ENCODE data around the gene ST8SIA2. TPM values are rescaled to one million over a fixed set of nuclear protein-coding genes. Genes with fewer than 3 reads are reported as not detected.

Gene ST8SIA2
- polyA plus RNA-seq, 3 donors: not detected

GRCh38 chr15:92365084-92365483, 28.6 kb upstream of the ST8SIA2 start:
- H3K4me1 Mint-ChIP-seq: no peaks in the 10 kb centered on the region
- no peaks in the 10 kb centered on the region for H3K79me2 ChIP-seq (ENCODE audit: insufficient read depth, low read length)
- TF ChIP-seq CTCF (IDR thresholded peaks at IDR 0.05): no peak
- H3K4me3 Mint-ChIP-seq: no peak overlapping the region
- DNase-seq: no peak
- no peak overlapping the region for H3K4me3 ChIP-seq (replicated peaks in 1 of 3; ENCODE audit: low read depth in 2 of 3, low read length in 3 of 3)
- H3K9ac ChIP-seq (ENCODE audit: insufficient read depth, low read length, poor library complexity, severe bottlenecking): no peak overlapping the region
- H4K20me1 ChIP-seq (ENCODE audit: insufficient read depth, low read length): no peaks in the 10 kb centered on the region
- H3K27me3 ChIP-seq (ENCODE audit: control insufficient read depth in 2 of 2, insufficient read depth in 2 of 2, low read length in 2 of 2): no peaks in the 10 kb centered on the region
- no peak overlapping the region for H3K27ac Mint-ChIP-seq
- peaks cover 0 to 4% (median 4%) of the 10 kb centered on the region in 3 donors for H3K27me3 Mint-ChIP-seq (ENCODE audit: low read depth in 3 of 3)
- no peak overlapping the region for H3K4me2 ChIP-seq (replicated peaks; ENCODE audit: extremely low read depth, low read length, poor library complexity, severe bottlenecking)
- WGBS (ENCODE audit: insufficient coverage): 80% methylated on average over 2 of the region's 6 CpGs
- no peaks in the 10 kb centered on the region for H3K9me3 ChIP-seq (replicated peaks in 1 of 2; ENCODE audit: control insufficient read depth in 1 of 2, insufficient read depth in 1 of 2, low read length in 2 of 2)
- H3K9me3 Mint-ChIP-seq: peaks cover 0 to 13% (median 4%) of the 10 kb centered on the region in 7 donors
- no peak overlapping the region for H3K27ac ChIP-seq (ENCODE audit: low read depth in 1 of 2, low read length in 2 of 2)
- H3K36me3 Mint-ChIP-seq: no peaks in the 10 kb centered on the region
- intact Hi-C loops (cut with micrococcal nuclease): no loop called here
- H3K36me3 ChIP-seq (replicated peaks in 1 of 2; ENCODE audit: control insufficient read depth in 1 of 2, insufficient read depth in 2 of 2, low read length in 2 of 2): no peaks in the 10 kb centered on the region
- no peaks in the 10 kb centered on the region for H3K4me1 ChIP-seq (ENCODE audit: control insufficient read depth in 1 of 2, insufficient read depth in 2 of 2, low read length in 2 of 2)
- no peak overlapping the region for H2AFZ ChIP-seq (ENCODE audit: insufficient read depth, low read depth, low read length, poor library complexity, severe bottlenecking)

DNA sequence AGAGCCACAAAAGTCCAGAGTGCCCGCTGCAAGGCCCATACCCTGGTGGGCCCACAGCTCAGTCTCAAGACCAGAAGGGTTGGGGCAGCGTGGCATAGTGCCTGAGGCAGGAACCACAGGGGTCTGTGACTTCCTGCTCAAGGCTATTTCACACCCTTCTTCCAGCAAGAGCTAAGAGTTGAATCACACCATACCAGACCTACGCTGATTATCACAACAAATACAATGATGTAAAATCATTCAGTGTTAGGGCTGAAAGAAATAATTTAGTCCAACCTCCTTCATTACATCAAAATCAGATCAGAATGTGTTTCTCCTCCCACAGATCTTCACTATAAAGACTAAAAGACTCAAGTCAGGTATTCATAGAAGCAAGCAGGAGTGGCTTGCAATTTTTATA, 27.8 kb upstream of the ST8SIA2 start:
- no peaks in the 10 kb centered on the region for H3K9me3 ChIP-seq (replicated peaks in 1 of 2; ENCODE audit: control insufficient read depth in 1 of 2, insufficient read depth in 1 of 2, low read length in 2 of 2)
- intact Hi-C loops (cut with micrococcal nuclease): no loop called here

More for the DNA sequence above, 27.8 kb upstream of the ST8SIA2 start:
- no peaks in the 10 kb centered on the region for H3K36me3 Mint-ChIP-seq
- H3K27me3 Mint-ChIP-seq (ENCODE audit: low read depth in 3 of 3): peaks cover 0 to 4% (median 4%) of the 10 kb centered on the region in 3 donors
- Histone ChIP-seq H3K4me2 (replicated peaks; ENCODE audit: extremely low read depth, low read length, poor library complexity, severe bottlenecking) (no peak overlapping the region), H3K36me3 (replicated peaks in 1 of 2; ENCODE audit: control insufficient read depth in 1 of 2, insufficient read depth in 2 of 2, low read length in 2 of 2) (no peaks in the 10 kb centered on the region), H3K27me3 (ENCODE audit: control insufficient read depth in 2 of 2, insufficient read depth in 2 of 2, low read length in 2 of 2) (no peaks in the 10 kb centered on the region), H2AFZ (ENCODE audit: insufficient read depth, low read depth, low read length, poor library complexity, severe bottlenecking) (no peak overlapping the region), H4K20me1 (ENCODE audit: insufficient read depth, low read length) (no peaks in the 10 kb centered on the region), H3K27ac (ENCODE audit: low read depth in 1 of 2, low read length in 2 of 2) (no peak overlapping the region), H3K4me1 (ENCODE audit: control insufficient read depth in 1 of 2, insufficient read depth in 2 of 2, low read length in 2 of 2) (no peaks in the 10 kb centered on the region), H3K79me2 (ENCODE audit: insufficient read depth, low read length) (no peaks in the 10 kb centered on the region), H3K4me3 (replicated peaks in 1 of 3; ENCODE audit: low read depth in 2 of 3, low read length in 3 of 3) (no peak overlapping the region), H3K9ac (ENCODE audit: insufficient read depth, low read length, poor library complexity, severe bottlenecking) (no peak overlapping the region)
- no peak for TF ChIP-seq CTCF (IDR thresholded peaks at IDR 0.05)
- H3K9me3 Mint-ChIP-seq: peaks cover 0 to 10% (median 4%) of the 10 kb centered on the region in 7 donors
- WGBS (ENCODE audit: insufficient coverage): 60% methylated on average over 1 of the region's 3 CpGs
- H3K27ac Mint-ChIP-seq: no peak overlapping the region
- no peak overlapping the region for H3K4me3 Mint-ChIP-seq
- DNase-seq: no peak
- no peaks in the 10 kb centered on the region for H3K4me1 Mint-ChIP-seq

Data from CD14-positive monocyte (primary cell).